Neural cell (in vitro differentiated cells): ENCODE data around the gene LRRC53.

Experiments used
- CTCF ChIP-seq: fragments of 450-650 bp; IDR thresholded peaks from 2 replicates; pipeline ENCODE4 v1.5.1; 2014; ENCODE audit warnings: antibody characterized with exemption, mild to moderate bottlenecking, moderate library complexity; ENCODE audit not compliant: poor library complexity, severe bottlenecking
- EP300 ChIP-seq: fragments of 450-650 bp; conservative IDR thresholded peaks from 2 replicates; pipeline ENCODE4 v1.6.1; 2014; ENCODE audit warnings: antibody characterized with exemption, mild to moderate bottlenecking, moderate library complexity; ENCODE audit not compliant: poor library complexity, severe bottlenecking
- EZH2 ChIP-seq: fragments of 200-600, 300-800 bp; shearing (Covaris generic), sonication (generic); IDR thresholded peaks from 2 replicates; pipeline ENCODE4 v1.6.1; 2014; ENCODE audit warnings: antibody characterized with exemption, low read length, borderline replicate concordance, mild to moderate bottlenecking; ENCODE audit not compliant: insufficient read depth, poor library complexity, severe bottlenecking

- TF ChIP-seq CTCF: no peak
- TF ChIP-seq EP300: no peak
- no peak for TF ChIP-seq EZH2
Measured at GRCh38 chr1:74426208-74426937, 86.0 kb downstream of the LRRC53 start.
